HepG2 (cell line): ENCODE measurements around the gene WSCD2. TPM values are rescaled to one million over a fixed set of nuclear protein-coding genes. Genes with fewer than 3 reads are reported as not detected.

Experiments used
- ATAC-seq: fragments of 200-7000 bp; cut with Tn5 transposase; 3 replicates; pipeline ENCODE4 v1.9.1; 2020; ENCODE audit warnings: mild to moderate bottlenecking, moderate library complexity
- BruUV-seq: library from RNA; stranded (reverse); fragments of 400-500 nt; replicated peaks from 2 replicates; lab custom pipeline; 2021; lab: Mats Ljungman, UMichigan
- CTCF ChIA-PET: fragments of 300-600 bp; formaldehyde crosslinking; extraction: SDS; loops from one replicate; lab custom pipeline; 2021; ENCODE audit warnings: low total read pairs, inconsistent platforms, low intra/inter-chr PET ratio; lab: Yijun Ruan, JAX
- POLR2A ChIA-PET: fragments of 350-600 bp; sonication (Branson Sonifier 250); formaldehyde crosslinking; loops from one replicate; lab custom pipeline; 2020; ENCODE audit warnings: antibody characterized with exemption, inconsistent platforms; lab: Yijun Ruan, JAX
- DNase-seq: peaks from one replicate; pipeline ENCODE4 v3.0.0-alpha.2; 2015; ENCODE audit warnings: low spot score
- FAIRE-seq: peaks from 3 replicates; lab custom pipeline; 2011; peaks lifted over from hg19 to GRCh38; lab: Jason Lieb, UNC
- H2AFZ ChIP-seq: one replicate; pipeline ENCODE4 v1.6.1; 2011; ENCODE audit warnings: low read length, inconsistent platforms
- H3K27ac ChIP-seq: fragments of 300-600 bp; 3 replicates; pipeline ENCODE4 v1.8.0; 2011; ENCODE audit warnings: mixed run types, mild to moderate bottlenecking, mixed read lengths, low read length, inconsistent platforms; ENCODE audit not compliant: insufficient read depth; ENCODE audit errors: extremely low read length
- H3K27me3 ChIP-seq, 2 experiments: fragments of 200-600 bp in 1 of 2; 2 replicates in 1 of 2; 3 replicates in 1 of 2; pipeline versions ENCODE4 v1.6.0 to v1.8.0; 2011; ENCODE audit warnings: low read length in 2 of 2, mild to moderate bottlenecking in 2 of 2, moderate library complexity in 2 of 2, inconsistent platforms in 1 of 2; ENCODE audit not compliant: insufficient read depth in 2 of 2, control insufficient read depth in 1 of 2
- H3K36me3 ChIP-seq, 2 experiments: fragments of 200-600 bp in 1 of 2; replicated peaks in 1 of 2; 2 replicates in 1 of 2; 3 replicates in 1 of 2; pipeline versions ENCODE4 v1.5.1 to v1.8.0; 2011; ENCODE audit warnings: low read length in 2 of 2, inconsistent platforms in 1 of 2; ENCODE audit not compliant: insufficient read depth in 2 of 2, control insufficient read depth in 1 of 2
- H3K4me1 ChIP-seq: 2 replicates; pipeline ENCODE4 v1.5.1; 2012; ENCODE audit warnings: low read length, inconsistent platforms; ENCODE audit not compliant: insufficient read depth
- H3K4me2 ChIP-seq: 2 replicates; pipeline ENCODE4 v1.6.0; 2011; ENCODE audit warnings: low read depth, low read length, inconsistent platforms
- H3K4me3 ChIP-seq, 3 experiments: fragments of 200-600 bp in 1 of 3; sonication (generic), shearing (Covaris generic) in 1 of 3; replicated peaks in 1 of 3; 2 replicates each; pipeline ENCODE4 v1.5.1; 2011 to 2016; ENCODE audit warnings: low read length in 3 of 3, inconsistent platforms in 2 of 3, low read depth in 2 of 3, mild to moderate bottlenecking in 2 of 3, control low read depth in 1 of 3, mixed read lengths in 1 of 3; ENCODE audit not compliant: insufficient read depth in 1 of 3
- H3K79me2 ChIP-seq: one replicate; pipeline ENCODE4 v1.6.1; 2011; ENCODE audit warnings: low read length, inconsistent platforms; ENCODE audit not compliant: insufficient read depth
- H3K9ac ChIP-seq: 2 replicates; pipeline ENCODE4 v1.6.0; 2011; ENCODE audit warnings: mild to moderate bottlenecking, low read depth, low read length, inconsistent platforms; ENCODE audit not compliant: insufficient read depth
- H3K9me3 ChIP-seq: 2 replicates; pipeline ENCODE4 v1.5.1; 2012; ENCODE audit warnings: mild to moderate bottlenecking, low read length
- H4K20me1 ChIP-seq: 2 replicates; pipeline ENCODE4 v1.6.0; 2011; ENCODE audit warnings: inconsistent platforms, mild to moderate bottlenecking, low read length, moderate library complexity; ENCODE audit not compliant: insufficient read depth
- ARNTL ChIP-seq: sonication (generic); formaldehyde crosslinking; IDR thresholded peaks from 2 replicates; pipeline ENCODE4 v1.4.0; 2020; ENCODE audit warnings: mild to moderate bottlenecking, missing genetic modification reagents
- FOXC1 ChIP-seq: sonication (generic); formaldehyde crosslinking; IDR thresholded peaks from 2 replicates; pipeline ENCODE4 v1.8.0; 2022; ENCODE audit warnings: mild to moderate bottlenecking, missing genetic modification reagents, borderline replicate concordance
- HOMEZ ChIP-seq: IDR thresholded peaks from 2 replicates; pipeline ENCODE4 v1.6.1; 2016; ENCODE audit warnings: low read depth
- KLF16 ChIP-seq, 2 experiments: sonication (generic) in 1 of 2; formaldehyde crosslinking in 1 of 2; IDR thresholded peaks; 2 replicates each; pipeline versions ENCODE4 v1.6.1 to v1.8.0; 2016 to 2023; ENCODE audit warnings: missing genetic modification reagents in 2 of 2, missing compliant biosample characterization in 1 of 2
- MXD3 ChIP-seq: IDR thresholded peaks from 2 replicates; pipeline ENCODE4 v1.6.1; 2016; ENCODE audit warnings: mild to moderate bottlenecking, missing biosample characterization, missing genetic modification reagents
- MXD4 ChIP-seq: IDR thresholded peaks from 2 replicates; pipeline ENCODE4 v1.6.1; 2016; ENCODE audit warnings: mild to moderate bottlenecking, missing biosample characterization, missing genetic modification reagents
- MYNN ChIP-seq: sonication (generic); formaldehyde crosslinking; IDR thresholded peaks from 2 replicates; pipeline ENCODE4 v1.4.0; 2020; ENCODE audit warnings: mild to moderate bottlenecking, low read depth, missing genetic modification reagents
- NPAS2 ChIP-seq: sonication (generic); formaldehyde crosslinking; IDR thresholded peaks from 2 replicates; pipeline ENCODE4 v1.8.0; 2022; ENCODE audit warnings: mild to moderate bottlenecking, missing genetic modification reagents, borderline replicate concordance
- SMAD9 ChIP-seq: sonication (generic); formaldehyde crosslinking; IDR thresholded peaks from 2 replicates; pipeline ENCODE4 v1.5.1; 2020; ENCODE audit warnings: mild to moderate bottlenecking, missing genetic modification reagents
- TFDP1 ChIP-seq: IDR thresholded peaks from 2 replicates; pipeline ENCODE4 v1.6.1; 2016; ENCODE audit warnings: missing compliant biosample characterization, missing genetic modification reagents, borderline replicate concordance
- ZEB1 ChIP-seq: IDR thresholded peaks from 2 replicates; pipeline ENCODE4 v1.6.1; 2012; ENCODE audit warnings: mild to moderate bottlenecking, low read depth, inconsistent platforms; ENCODE audit not compliant: insufficient replicate concordance
- ZNF430 ChIP-seq: sonication (generic); formaldehyde crosslinking; IDR thresholded peaks from 2 replicates; pipeline ENCODE4 v1.9.0; 2021; ENCODE audit warnings: mild to moderate bottlenecking, missing genetic modification reagents
- ZNF597 ChIP-seq: sonication (generic); formaldehyde crosslinking; IDR thresholded peaks from 2 replicates; pipeline ENCODE4 v1.5.0; 2020; ENCODE audit warnings: missing genetic modification reagents
- in situ Hi-C: cut with HindIII; loops from 2 replicates; pipeline ENCODE4 v1.10.0; 2017; ENCODE audit warnings: low pct_unique_long_range_greater_than_20kb; ENCODE audit not compliant: extremely low pct_ligation_motif_present
- intact Hi-C: fragments of 100-400 bp; cut with micrococcal nuclease; formaldehyde crosslinking; loops from one replicate; pipeline ENCODE4 v1.10.0; 2022; ENCODE audit not compliant: unreplicated experiment
- polyA plus RNA-seq, 8 experiments: library from polyadenylated mRNA; depleted of rRNA in 3 of 8; stranded (reverse) in 7 of 8; unstranded in 1 of 8; fragments of >200 nt; fragmentation: Illumina TruSeq in 4 of 8; extraction: Trizol in 4 of 8; gene quantifications; 2 replicates each; pipeline versions ENCODE4 v1.2.1 to v1.2.3, GENCODE V29; 2011 to 2016; ENCODE audit warnings: low read depth in 4 of 8, missing spikeins in 1 of 8, mixed read lengths in 1 of 8; ENCODE audit not compliant: insufficient read depth in 1 of 8
- total RNA-seq, 5 experiments: library from RNA; depleted of rRNA; stranded (reverse); fragments of >200 nt; fragmentation: Illumina TruSeq; extraction: Trizol; gene quantifications; 2 replicates each; pipeline ENCODE4 v1.2.3, GENCODE V29; 2016; ENCODE audit warnings: low read depth in 1 of 5

Gene WSCD2
- total and polyA plus RNA-seq, 2 of the 13 experiments (the other 11 are each of a cell fraction or from before 2014, with no cell fraction given): not detected

- TF ChIP-seq ZNF597 (CRISPR knock-in tag): no peak
Observed at GRCh38 chr12:108102363-108102762, 26.7 kb upstream of the WSCD2 start (continued).

- ChIA-PET POLR2A (no interaction called here), CTCF (no interaction called here)
- TF ChIP-seq ZNF430 (CRISPR knock-in tag) (no peak), KLF16 (CRISPR knock-in tag; IDR thresholded peaks at IDR 0.05) (no peak), MYNN (CRISPR knock-in tag) (no peak), SMAD9 (no peak), TFDP1 (CRISPR knock-in tag) (no peak), MXD4 (CRISPR knock-in tag) (no peak), NPAS2 (CRISPR knock-in tag) (no peak), FOXC1 (CRISPR knock-in tag) (no peak), ZEB1 (no peak), HOMEZ (CRISPR knock-in tag) (no peak), ARNTL (CRISPR knock-in tag) (no peak), MXD3 (no peak)
- in situ Hi-C loops (no loop called here), intact Hi-C loops (no loop called here)
- H3K36me3 ChIP-seq: no peaks in the 10 kb centered on the region
- no peak overlapping the region for H3K27ac ChIP-seq
- H2AFZ ChIP-seq: no peak overlapping the region
- H4K20me1 ChIP-seq: no peaks in the 10 kb centered on the region
- no peaks in the 10 kb centered on the region for H3K9me3 ChIP-seq
- peaks cover 0 to 3% of the 10 kb centered on the region in 2 experiments; a peak in 1 of 5 replicates for H3K27me3 ChIP-seq
- BruUV-seq: no TSS peak
- no peak for FAIRE-seq
- no peak for DNase-seq
- H3K4me1 ChIP-seq: no peaks in the 10 kb centered on the region
- no peak overlapping the region for H3K4me2 ChIP-seq
- ATAC-seq: no peak
- H3K4me3 ChIP-seq: no peak overlapping the region
- no peaks in the 10 kb centered on the region for H3K79me2 ChIP-seq
- no peak overlapping the region for H3K9ac ChIP-seq
Observed at GRCh38 chr12:108103087-108103486, 26.0 kb upstream of the WSCD2 start.
